Neural cell (in vitro differentiated cells): ENCODE data around the gene RBFOX2. TPM values are rescaled to one million over a fixed set of nuclear protein-coding genes. Genes with fewer than 3 reads are reported as not detected.

Source experiments
- H2AFZ ChIP-seq: fragments of 200-600, 300-800 bp; sonication (generic), shearing (Covaris generic); 2 replicates; pipeline ENCODE4 v1.6.0; 2014; ENCODE audit warnings: low read depth, mild to moderate bottlenecking, antibody characterized with exemption, low read length, moderate library complexity
- H3F3A ChIP-seq: fragments of 200-600 bp; shearing (Covaris generic); 2 replicates; pipeline ENCODE4 v1.6.1; 2016; ENCODE audit warnings: mild to moderate bottlenecking, moderate library complexity, mixed read lengths, antibody characterized with exemption, low read length; ENCODE audit not compliant: insufficient read depth, poor library complexity, severe bottlenecking
- H3K27ac ChIP-seq: fragments of 200-600, 300-800 bp; sonication (generic), shearing (Covaris generic); 2 replicates; pipeline ENCODE4 v1.5.1; 2014; ENCODE audit warnings: mild to moderate bottlenecking, low read length, moderate library complexity
- H3K27me3 ChIP-seq: fragments of 300-800, 200-600 bp; sonication (generic), shearing (Covaris generic); 2 replicates; pipeline ENCODE4 v1.6.0; 2014; ENCODE audit warnings: mild to moderate bottlenecking, low read depth, low read length, moderate library complexity; ENCODE audit not compliant: insufficient read depth
- H3K36me3 ChIP-seq: fragments of 300-800, 200-600 bp; sonication (generic), shearing (Covaris generic); 2 replicates; pipeline ENCODE4 v1.5.1; 2014; ENCODE audit warnings: mild to moderate bottlenecking, antibody characterized with exemption, low read length, moderate library complexity; ENCODE audit not compliant: insufficient read depth
- H3K4me2 ChIP-seq: fragments of 300-800, 200-600 bp; sonication (generic), shearing (Covaris generic); 2 replicates; pipeline ENCODE4 v1.6.0; 2014; ENCODE audit warnings: mild to moderate bottlenecking, low read length
- H3K4me3 ChIP-seq: fragments of 300-800, 200-600 bp; sonication (generic), shearing (Covaris generic); 2 replicates; pipeline ENCODE4 v1.5.1; 2014; ENCODE audit warnings: mild to moderate bottlenecking, low read length, moderate library complexity
- H3K79me2 ChIP-seq: fragments of 200-600 bp; shearing (Covaris generic); replicated peaks from 2 replicates; pipeline ENCODE4 v1.6.0; 2014; ENCODE audit warnings: mild to moderate bottlenecking, low read length, moderate library complexity; ENCODE audit not compliant: insufficient read depth
- H3K9ac ChIP-seq: fragments of 300-800, 200-600 bp; sonication (generic), shearing (Covaris generic); 2 replicates; pipeline ENCODE4 v1.6.1; 2016; ENCODE audit warnings: mild to moderate bottlenecking, low read length, mixed read lengths
- H3K9me2 ChIP-seq: fragments of 200-600 bp; shearing (Covaris generic); 2 replicates; pipeline ENCODE4 v1.6.1; 2016; ENCODE audit warnings: mild to moderate bottlenecking, low read length, mixed read lengths; ENCODE audit not compliant: insufficient read depth
- H3K9me3 ChIP-seq: fragments of 200-600, 300-800 bp; sonication (generic), shearing (Covaris generic); 2 replicates; pipeline ENCODE4 v1.6.1; 2016; ENCODE audit warnings: mild to moderate bottlenecking, mixed run types, low read length, moderate library complexity, mixed read lengths
- H4K20me1 ChIP-seq: fragments of 200-600 bp; shearing (Covaris generic); 2 replicates; pipeline ENCODE4 v1.6.1; 2016; ENCODE audit warnings: mild to moderate bottlenecking, mixed run types; ENCODE audit not compliant: insufficient read depth
- EP300 ChIP-seq: fragments of 450-650 bp; conservative IDR thresholded peaks from 2 replicates; pipeline ENCODE4 v1.6.1; 2014; ENCODE audit warnings: antibody characterized with exemption, mild to moderate bottlenecking, moderate library complexity; ENCODE audit not compliant: poor library complexity, severe bottlenecking
- EZH2 ChIP-seq: fragments of 200-600, 300-800 bp; shearing (Covaris generic), sonication (generic); IDR thresholded peaks from 2 replicates; pipeline ENCODE4 v1.6.1; 2014; ENCODE audit warnings: antibody characterized with exemption, low read length, borderline replicate concordance, mild to moderate bottlenecking; ENCODE audit not compliant: insufficient read depth, poor library complexity, severe bottlenecking
- MXI1 ChIP-seq: fragments of 450-650 bp; conservative IDR thresholded peaks from 2 replicates; pipeline ENCODE4 v1.6.1; 2014; ENCODE audit warnings: antibody characterized with exemption, mild to moderate bottlenecking; ENCODE audit not compliant: poor library complexity, severe bottlenecking
- POLR2AphosphoS5 ChIP-seq: IDR thresholded peaks from 2 replicates; pipeline ENCODE4 v1.6.1; 2012
- RAD21 ChIP-seq: fragments of 450-650 bp; conservative IDR thresholded peaks from 2 replicates; pipeline ENCODE4 v1.6.1; 2014; ENCODE audit warnings: antibody characterized with exemption, mild to moderate bottlenecking, moderate library complexity
- SMC3 ChIP-seq: fragments of 450-650 bp; conservative IDR thresholded peaks from 2 replicates; pipeline ENCODE4 v1.6.1; 2014; ENCODE audit warnings: antibody characterized with exemption, mild to moderate bottlenecking, moderate library complexity; ENCODE audit not compliant: poor library complexity
- TAF1 ChIP-seq: IDR thresholded peaks from 2 replicates; pipeline ENCODE4 v1.6.1; 2012; ENCODE audit warnings: low read depth
- polyA plus RNA-seq: library from polyadenylated mRNA; depleted of rRNA; stranded (reverse); fragments of >200 nt; gene quantifications from 2 replicates; pipeline ENCODE4 v1.2.3, GENCODE V29; 2014
- TF ChIP-seq, protein P1 (sequence below): fragments of 450-650 bp; IDR thresholded peaks from 2 replicates; pipeline ENCODE4 v1.5.1; 2014; ENCODE audit warnings: antibody characterized with exemption, mild to moderate bottlenecking, moderate library complexity; ENCODE audit not compliant: poor library complexity, severe bottlenecking
- TF ChIP-seq, protein P2 (sequence below): IDR thresholded peaks from 2 replicates; pipeline ENCODE4 v1.6.1; 2012; ENCODE audit warnings: borderline replicate concordance

RBFOX2 gene
- polyA plus RNA-seq, 1 donor from 2014 or later: 529 TPM

DNA sequence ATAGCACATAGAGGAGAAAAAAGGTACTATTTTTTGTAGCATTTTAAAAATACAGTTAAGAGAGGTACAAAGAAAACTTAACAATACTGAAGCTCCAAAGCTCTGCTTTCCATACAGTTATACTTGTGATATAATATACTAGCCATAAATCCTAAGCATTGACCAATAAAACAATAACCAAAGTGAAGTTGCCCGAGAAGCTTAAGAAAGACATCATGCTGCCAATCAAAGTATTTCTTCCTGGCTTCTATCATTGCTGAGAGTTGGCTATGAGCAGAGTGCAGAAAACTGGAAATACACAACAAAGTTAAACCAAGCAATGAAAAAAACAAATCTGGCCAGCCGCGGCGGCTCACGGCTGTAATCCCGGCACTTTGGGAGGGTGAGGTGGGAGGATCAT lies 84.2 kb downstream of the RBFOX2 start:
- Histone ChIP-seq H3K27me3 (no peaks in the 10 kb centered on the region), H3K9ac (no peak overlapping the region), H2AFZ (no peak overlapping the region), H4K20me1 (no peaks in the 10 kb centered on the region), H3K4me3 (no peak overlapping the region), H3K79me2 (peaks cover 59% of the 10 kb centered on the region), H3K9me3 (no peaks in the 10 kb centered on the region), H3K9me2 (no peaks in the 10 kb centered on the region), H3F3A (no peaks in the 10 kb centered on the region), H3K36me3 (no peaks in the 10 kb centered on the region), H3K4me2 (no peak overlapping the region), H3K27ac (no peak overlapping the region)
- TF ChIP-seq MXI1 (no peak), TAF1 (no peak), EZH2 (no peak), POLR2AphosphoS5 (no peak), EP300 (no peak)
- TF ChIP-seq, protein P1, sequence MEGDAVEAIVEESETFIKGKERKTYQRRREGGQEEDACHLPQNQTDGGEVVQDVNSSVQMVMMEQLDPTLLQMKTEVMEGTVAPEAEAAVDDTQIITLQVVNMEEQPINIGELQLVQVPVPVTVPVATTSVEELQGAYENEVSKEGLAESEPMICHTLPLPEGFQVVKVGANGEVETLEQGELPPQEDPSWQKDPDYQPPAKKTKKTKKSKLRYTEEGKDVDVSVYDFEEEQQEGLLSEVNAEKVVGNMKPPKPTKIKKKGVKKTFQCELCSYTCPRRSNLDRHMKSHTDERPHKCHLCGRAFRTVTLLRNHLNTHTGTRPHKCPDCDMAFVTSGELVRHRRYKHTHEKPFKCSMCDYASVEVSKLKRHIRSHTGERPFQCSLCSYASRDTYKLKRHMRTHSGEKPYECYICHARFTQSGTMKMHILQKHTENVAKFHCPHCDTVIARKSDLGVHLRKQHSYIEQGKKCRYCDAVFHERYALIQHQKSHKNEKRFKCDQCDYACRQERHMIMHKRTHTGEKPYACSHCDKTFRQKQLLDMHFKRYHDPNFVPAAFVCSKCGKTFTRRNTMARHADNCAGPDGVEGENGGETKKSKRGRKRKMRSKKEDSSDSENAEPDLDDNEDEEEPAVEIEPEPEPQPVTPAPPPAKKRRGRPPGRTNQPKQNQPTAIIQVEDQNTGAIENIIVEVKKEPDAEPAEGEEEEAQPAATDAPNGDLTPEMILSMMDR: no peak

DNA sequence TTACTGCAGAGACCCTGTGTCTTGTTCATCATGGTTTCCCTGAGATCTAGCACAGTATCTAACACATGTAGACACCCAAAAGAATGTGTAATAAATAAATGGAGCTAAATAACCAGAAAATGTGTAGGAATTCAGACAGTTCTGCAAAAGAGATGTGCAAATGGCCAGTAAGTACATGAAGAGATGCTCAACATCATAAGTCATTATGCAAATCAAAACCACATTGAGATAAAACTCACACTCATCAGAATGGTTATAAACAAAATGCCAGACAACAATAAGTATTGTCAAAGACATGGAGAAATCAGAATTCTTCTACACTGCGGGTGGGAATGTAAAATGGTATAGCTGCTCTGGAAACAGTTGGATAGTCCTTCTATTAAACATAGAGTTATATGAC lies 88.5 kb downstream of the RBFOX2 start:
- Histone ChIP-seq H3K4me2 (no peak overlapping the region), H3F3A (no peaks in the 10 kb centered on the region), H3K36me3 (no peaks in the 10 kb centered on the region), H3K9me2 (no peaks in the 10 kb centered on the region), H3K79me2 (peaks cover 35% of the 10 kb centered on the region), H3K9ac (no peak overlapping the region), H3K9me3 (no peaks in the 10 kb centered on the region), H3K27ac (no peak overlapping the region), H2AFZ (no peak overlapping the region), H3K27me3 (no peaks in the 10 kb centered on the region), H4K20me1 (no peaks in the 10 kb centered on the region), H3K4me3 (no peak overlapping the region)
- TF ChIP-seq MXI1 (no peak), TAF1 (no peak), EP300 (no peak), RAD21 (no peak), SMC3 (no peak), EZH2 (no peak), POLR2AphosphoS5 (no peak)
- TF ChIP-seq, protein P2, sequence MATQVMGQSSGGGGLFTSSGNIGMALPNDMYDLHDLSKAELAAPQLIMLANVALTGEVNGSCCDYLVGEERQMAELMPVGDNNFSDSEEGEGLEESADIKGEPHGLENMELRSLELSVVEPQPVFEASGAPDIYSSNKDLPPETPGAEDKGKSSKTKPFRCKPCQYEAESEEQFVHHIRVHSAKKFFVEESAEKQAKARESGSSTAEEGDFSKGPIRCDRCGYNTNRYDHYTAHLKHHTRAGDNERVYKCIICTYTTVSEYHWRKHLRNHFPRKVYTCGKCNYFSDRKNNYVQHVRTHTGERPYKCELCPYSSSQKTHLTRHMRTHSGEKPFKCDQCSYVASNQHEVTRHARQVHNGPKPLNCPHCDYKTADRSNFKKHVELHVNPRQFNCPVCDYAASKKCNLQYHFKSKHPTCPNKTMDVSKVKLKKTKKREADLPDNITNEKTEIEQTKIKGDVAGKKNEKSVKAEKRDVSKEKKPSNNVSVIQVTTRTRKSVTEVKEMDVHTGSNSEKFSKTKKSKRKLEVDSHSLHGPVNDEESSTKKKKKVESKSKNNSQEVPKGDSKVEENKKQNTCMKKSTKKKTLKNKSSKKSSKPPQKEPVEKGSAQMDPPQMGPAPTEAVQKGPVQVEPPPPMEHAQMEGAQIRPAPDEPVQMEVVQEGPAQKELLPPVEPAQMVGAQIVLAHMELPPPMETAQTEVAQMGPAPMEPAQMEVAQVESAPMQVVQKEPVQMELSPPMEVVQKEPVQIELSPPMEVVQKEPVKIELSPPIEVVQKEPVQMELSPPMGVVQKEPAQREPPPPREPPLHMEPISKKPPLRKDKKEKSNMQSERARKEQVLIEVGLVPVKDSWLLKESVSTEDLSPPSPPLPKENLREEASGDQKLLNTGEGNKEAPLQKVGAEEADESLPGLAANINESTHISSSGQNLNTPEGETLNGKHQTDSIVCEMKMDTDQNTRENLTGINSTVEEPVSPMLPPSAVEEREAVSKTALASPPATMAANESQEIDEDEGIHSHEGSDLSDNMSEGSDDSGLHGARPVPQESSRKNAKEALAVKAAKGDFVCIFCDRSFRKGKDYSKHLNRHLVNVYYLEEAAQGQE: no peak
- TF ChIP-seq, protein P1: no peak
